ENCODE results near the gene ATP5IF1. TPM values are rescaled to one million over a fixed set of nuclear protein-coding genes. Genes with fewer than 3 reads are reported as not detected.

The ATP5IF1 gene
- total and polyA plus RNA-seq, 2 donors from 2014 or later, result 172 to 906 TPM

GRCh38 chr1:28278763-28279162, 42.8 kb downstream of the ATP5IF1 start:
- DNase-seq (no peak), FAIRE-seq (no peak)
- TF ChIP-seq CTCF (IDR thresholded peaks at IDR 0.05; ENCODE audit: borderline replicate concordance, extremely low read depth, insufficient read depth), result no peak
- Histone ChIP-seq H3K4me3 (ENCODE audit: low read length in 3 of 3) (no peak overlapping the region), H3K9me3 (ENCODE audit: control insufficient read depth in 2 of 3, insufficient read depth in 1 of 3, low read length in 3 of 3) (no peaks in the 10 kb centered on the region), H3K36me3 (ENCODE audit: control insufficient read depth in 2 of 3, insufficient read depth in 3 of 3, low read length in 3 of 3) (peaks cover 3 to 56% (median 23%) of the 10 kb centered on the region in 3 donors), H3K9ac (ENCODE audit: low read length in 3 of 3) (no peak overlapping the region), H3K4me1 (ENCODE audit: control insufficient read depth in 2 of 3, insufficient read depth in 2 of 3, low read depth in 1 of 3, low read length in 3 of 3) (peaks cover 0 to 5% (median 3%) of the 10 kb centered on the region in 3 donors), H3K27me3 (ENCODE audit: control insufficient read depth, insufficient read depth, low read length) (no peaks in the 10 kb centered on the region), H3K27ac (ENCODE audit: low read depth in 2 of 2, low read length in 2 of 2) (no peak overlapping the region)
- intact Hi-C loops (cut with DNase I), result no loop called here

DNA sequence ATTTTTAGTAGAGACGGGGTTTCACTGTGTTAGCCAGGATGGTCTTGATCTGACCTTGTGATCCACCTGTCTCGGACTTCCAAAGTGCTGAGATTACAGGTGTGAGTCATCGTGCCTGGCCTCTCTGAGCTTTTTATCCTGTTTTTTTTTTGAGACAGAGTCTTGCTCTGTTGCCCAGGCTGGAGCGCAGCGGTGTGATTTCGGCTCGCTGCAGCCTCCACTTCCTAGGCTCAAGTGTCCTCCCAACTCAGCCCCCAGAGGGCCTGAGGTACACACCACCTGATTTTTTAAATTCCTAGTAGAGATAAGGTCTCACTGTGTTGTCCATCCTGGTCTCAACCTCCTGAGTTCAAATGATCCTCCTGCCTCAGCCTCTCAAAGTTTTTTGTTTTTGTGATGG, 43.8 kb downstream of the ATP5IF1 start:
- H3K27me3 ChIP-seq (ENCODE audit: control insufficient read depth, insufficient read depth, low read length), result no peaks in the 10 kb centered on the region
- no peak for TF ChIP-seq CTCF (IDR thresholded peaks at IDR 0.05; ENCODE audit: borderline replicate concordance, extremely low read depth, insufficient read depth)
- no peak overlapping the region for H3K4me3 ChIP-seq (ENCODE audit: low read length in 3 of 3)
- H3K9ac ChIP-seq (ENCODE audit: low read length in 3 of 3), result no peak overlapping the region
- H3K4me1 ChIP-seq (ENCODE audit: control insufficient read depth in 2 of 3, insufficient read depth in 2 of 3, low read depth in 1 of 3, low read length in 3 of 3), result peaks cover 0 to 5% (median 3%) of the 10 kb centered on the region in 3 donors
- H3K27ac ChIP-seq (ENCODE audit: low read depth in 2 of 2, low read length in 2 of 2), result no peak overlapping the region
- FAIRE-seq (no peak), DNase-seq (peak in 1 of 5 donors; percentile 6)
- no peaks in the 10 kb centered on the region for H3K9me3 ChIP-seq (ENCODE audit: control insufficient read depth in 2 of 3, insufficient read depth in 1 of 3, low read length in 3 of 3)
- intact Hi-C loops (cut with DNase I), result no loop called here
- peaks cover 3 to 48% (median 17%) of the 10 kb centered on the region in 3 donors for H3K36me3 ChIP-seq (ENCODE audit: control insufficient read depth in 2 of 3, insufficient read depth in 3 of 3, low read length in 3 of 3)

DNA sequence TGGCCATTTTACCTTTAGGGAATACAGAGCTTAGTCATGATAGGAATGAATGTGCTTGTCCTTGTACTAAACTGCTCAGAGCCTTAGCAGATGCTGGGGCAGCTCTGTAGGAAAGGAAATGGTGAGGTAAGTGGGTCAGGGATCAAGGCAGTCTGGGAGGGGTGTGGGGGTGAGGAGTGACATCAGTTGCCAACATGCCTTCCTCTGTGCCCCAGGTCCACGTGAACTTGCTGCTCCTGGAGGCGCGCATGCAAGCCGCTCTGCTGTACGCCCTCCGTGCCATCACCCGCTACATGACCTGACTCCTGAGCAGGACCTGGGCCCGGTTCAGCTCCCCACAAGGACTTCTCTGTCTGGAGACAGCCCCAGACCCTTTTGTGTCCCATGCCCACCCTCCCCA, 44.6 kb downstream of the ATP5IF1 start:
- FAIRE-seq, result no peak
- TF ChIP-seq CTCF (IDR thresholded peaks at IDR 0.05; ENCODE audit: borderline replicate concordance, extremely low read depth, insufficient read depth), result no peak
- intact Hi-C loops (cut with DNase I), result no loop called here
- no peak overlapping the region for H3K4me3 ChIP-seq (ENCODE audit: low read length in 3 of 3)
- no peaks in the 10 kb centered on the region for H3K27me3 ChIP-seq (ENCODE audit: control insufficient read depth, insufficient read depth, low read length)
- peaks cover 0 to 43% (median 15%) of the 10 kb centered on the region in 3 donors for H3K36me3 ChIP-seq (ENCODE audit: control insufficient read depth in 2 of 3, insufficient read depth in 3 of 3, low read length in 3 of 3)
- peak in 1 of 5 donors; percentile 64 for DNase-seq
- H3K27ac ChIP-seq (ENCODE audit: low read depth in 2 of 2, low read length in 2 of 2), result peak overlapping the region in 1 of 2 donors; percentile 43
- H3K9ac ChIP-seq (ENCODE audit: low read length in 3 of 3), result no peak overlapping the region
- peaks cover 0 to 5% (median 3%) of the 10 kb centered on the region in 3 donors for H3K4me1 ChIP-seq (ENCODE audit: control insufficient read depth in 2 of 3, insufficient read depth in 2 of 3, low read depth in 1 of 3, low read length in 3 of 3)
- H3K9me3 ChIP-seq (ENCODE audit: control insufficient read depth in 2 of 3, insufficient read depth in 1 of 3, low read length in 3 of 3), result no peaks in the 10 kb centered on the region

- FAIRE-seq (no peak), DNase-seq (peak in 1 of 5 donors; percentile 71)
- Histone ChIP-seq H3K36me3 (ENCODE audit: control insufficient read depth in 2 of 3, insufficient read depth in 3 of 3, low read length in 3 of 3) (peaks cover 0 to 43% (median 15%) of the 10 kb centered on the region in 3 donors), H3K9me3 (ENCODE audit: control insufficient read depth in 2 of 3, insufficient read depth in 1 of 3, low read length in 3 of 3) (no peaks in the 10 kb centered on the region), H3K4me1 (ENCODE audit: control insufficient read depth in 2 of 3, insufficient read depth in 2 of 3, low read depth in 1 of 3, low read length in 3 of 3) (peaks cover 0 to 5% (median 3%) of the 10 kb centered on the region in 3 donors), H3K9ac (ENCODE audit: low read length in 3 of 3) (no peak overlapping the region), H3K27ac (ENCODE audit: low read depth in 2 of 2, low read length in 2 of 2) (peak overlapping the region; percentile 26 to 43), H3K27me3 (ENCODE audit: control insufficient read depth, insufficient read depth, low read length) (no peaks in the 10 kb centered on the region), H3K4me3 (ENCODE audit: low read length in 3 of 3) (no peak overlapping the region)
- TF ChIP-seq CTCF (IDR thresholded peaks at IDR 0.05; ENCODE audit: borderline replicate concordance, extremely low read depth, insufficient read depth), result no peak
- intact Hi-C loops (cut with DNase I), result no loop called here
Observed at GRCh38 chr1:28280977-28281381, 45.1 kb downstream of the ATP5IF1 start.

Measured in kidney (tissue), 14 donors.